A549 (cell line): Measurements from ENCODE around the gene HLA-DMA. TPM values are rescaled to one million over a fixed set of nuclear protein-coding genes. Genes with fewer than 3 reads are reported as not detected.

ENCODE experiments used
- ATAC-seq, 2 experiments: fragments of 200-7000 bp in 1 of 2; fragments of >200 bp in 1 of 2; cut with Nextera tagmentation in 1 of 2; cut with Tn5 transposase in 1 of 2; 3 replicates each; pipeline versions ENCODE4 v1.8.0 to v1.9.1; 2018 to 2020; ENCODE audit warnings: mild to moderate bottlenecking in 1 of 2, moderate library complexity in 1 of 2
- CTCF ChIA-PET: fragments of 300-600 bp; sonication (Branson Sonifier 250); formaldehyde crosslinking; extraction: SDS; loops from one replicate; lab custom pipeline; 2021; ENCODE audit warnings: antibody characterized with exemption, inconsistent platforms; lab: Yijun Ruan, JAX
- POLR2A ChIA-PET: fragments of 350-600 bp; formaldehyde crosslinking; extraction: SDS; loops from one replicate; lab custom pipeline; 2021; ENCODE audit warnings: antibody characterized with exemption, inconsistent platforms; lab: Yijun Ruan, JAX
- DNase-seq, 2 experiments: peaks; one replicate each; pipeline versions ENCODE4 v3.0.0 to v3.0.0-alpha.2; 2011 to 2016; ENCODE audit warnings: low read depth in 1 of 2, low spot score in 1 of 2
- FAIRE-seq: peaks from 2 replicates; lab custom pipeline; 2011; peaks lifted over from hg19 to GRCh38; lab: Jason Lieb, UNC
- H3K27ac ChIP-seq, 2 experiments: fragments of >200 bp; sonication (Bioruptor Twin); formaldehyde crosslinking; 3 replicates each; pipeline ENCODE4 v1.5.1; 2016 to 2017
- H3K4me1 ChIP-seq: fragments of >200 bp; sonication (Bioruptor Twin); formaldehyde crosslinking; 3 replicates; pipeline ENCODE4 v1.6.1; 2016
- H3K4me2 ChIP-seq: fragments of >200 bp; sonication (Bioruptor Twin); formaldehyde crosslinking; 3 replicates; pipeline ENCODE4 v1.6.1; 2016
- H3K4me3 ChIP-seq: fragments of >200 bp; sonication (Bioruptor Twin); formaldehyde crosslinking; 3 replicates; pipeline ENCODE4 v1.5.1; 2016
- H3K9me3 ChIP-seq: fragments of >200 bp; sonication (Bioruptor Twin); formaldehyde crosslinking; 3 replicates; pipeline ENCODE4 v1.6.1; 2016
- ATOH8 ChIP-seq: fragments of 250-450 bp; sonication (Bioruptor Pico); IDR thresholded peaks from 2 replicates; pipeline ENCODE4 v1.5.0; 2020; ENCODE audit warnings: low read depth, mild to moderate bottlenecking, moderate library complexity
- CHD2 ChIP-seq: fragments of 150-350 bp; IDR thresholded peaks from 2 replicates; pipeline ENCODE4 v1.6.1; 2014; ENCODE audit warnings: low read length; ENCODE audit not compliant: partially characterized antibody
- E2F6 ChIP-seq: IDR thresholded peaks from 2 replicates; pipeline ENCODE4 v1.6.1; 2012; ENCODE audit warnings: low read depth, borderline replicate concordance
- EHMT2 ChIP-seq: fragments of 200-600 bp; sonication (generic); IDR thresholded peaks from 2 replicates; pipeline ENCODE4 v1.6.1; 2016; ENCODE audit warnings: antibody characterized with exemption, low read depth, mild to moderate bottlenecking, moderate library complexity
- ELK1 ChIP-seq: fragments of 150-350 bp; IDR thresholded peaks from 2 replicates; pipeline ENCODE4 v1.6.1; 2014; ENCODE audit warnings: low read depth, mild to moderate bottlenecking, low read length
- FOSB ChIP-seq: fragments of 250-450 bp; sonication (Bioruptor Pico); IDR thresholded peaks from 2 replicates; pipeline ENCODE4 v1.5.0; 2020; ENCODE audit warnings: mild to moderate bottlenecking, moderate library complexity
- GATA3 ChIP-seq: IDR thresholded peaks from 2 replicates; pipeline ENCODE4 v1.6.1; 2012; ENCODE audit warnings: borderline replicate concordance
- HDAC2 ChIP-seq: fragments of 200-600 bp; sonication (generic); IDR thresholded peaks from 2 replicates; pipeline ENCODE4 v1.6.1; 2016
- HEYL ChIP-seq: fragments of 250-450 bp; sonication (Bioruptor Pico); IDR thresholded peaks from 2 replicates; pipeline ENCODE4 v1.8.0; 2021; ENCODE audit warnings: mild to moderate bottlenecking, moderate library complexity
- HOXA7 ChIP-seq: fragments of 250-450 bp; sonication (Bioruptor Pico); IDR thresholded peaks from 2 replicates; pipeline ENCODE4 v1.5.0; 2020; ENCODE audit warnings: mild to moderate bottlenecking, moderate library complexity
- HOXB5 ChIP-seq: fragments of 250-450 bp; sonication (Bioruptor Pico); IDR thresholded peaks from 2 replicates; pipeline ENCODE4 v1.5.0; 2020; ENCODE audit warnings: mild to moderate bottlenecking, moderate library complexity
- MAFK ChIP-seq: fragments of 450-650 bp; IDR thresholded peaks from 2 replicates; pipeline ENCODE4 v1.6.1; 2014; ENCODE audit not compliant: partially characterized antibody
- NR3C1 ChIP-seq: fragments of >200 bp; sonication (Bioruptor Twin); formaldehyde crosslinking; IDR thresholded peaks from 3 replicates; pipeline ENCODE4 v1.6.1; 2017
- POLR2A ChIP-seq: IDR thresholded peaks from 2 replicates; pipeline ENCODE4 v1.6.1; 2012; ENCODE audit warnings: mild to moderate bottlenecking, low read length
- RCOR1 ChIP-seq: fragments of 150-350 bp; IDR thresholded peaks from 2 replicates; pipeline ENCODE4 v1.6.1; 2014; ENCODE audit warnings: antibody characterized with exemption, low read length, low read depth
- RFX5 ChIP-seq: fragments of 450-650 bp; IDR thresholded peaks from 2 replicates; pipeline ENCODE4 v1.7.1; 2014; ENCODE audit warnings: antibody characterized with exemption, mild to moderate bottlenecking, moderate library complexity
- SMC3 ChIP-seq: fragments of >200 bp; sonication (Bioruptor Twin); formaldehyde crosslinking; IDR thresholded peaks from 3 replicates; pipeline ENCODE4 v1.6.1; 2018; ENCODE audit warnings: inconsistent platforms
- SREBF2 ChIP-seq: fragments of 450-650 bp; IDR thresholded peaks from 2 replicates; pipeline ENCODE4 v1.6.1; 2014; ENCODE audit warnings: mild to moderate bottlenecking, moderate library complexity
- TFCP2L1 ChIP-seq: fragments of 250-450 bp; sonication (Bioruptor Pico); IDR thresholded peaks from 2 replicates; pipeline ENCODE4 v1.5.0; 2021; ENCODE audit warnings: mild to moderate bottlenecking
- TP53 ChIP-seq: fragments of 250-450 bp; sonication (Bioruptor Pico); IDR thresholded peaks from 2 replicates; pipeline ENCODE4 v1.5.0; 2021; ENCODE audit warnings: mild to moderate bottlenecking, moderate library complexity
- ZC3H11A ChIP-seq: fragments of 450-650 bp; IDR thresholded peaks from 2 replicates; pipeline ENCODE4 v1.6.1; 2014; ENCODE audit warnings: antibody characterized with exemption, mild to moderate bottlenecking
- ZFP36 ChIP-seq: fragments of 450-650 bp; IDR thresholded peaks from 2 replicates; pipeline ENCODE4 v1.6.1; 2014; ENCODE audit warnings: borderline replicate concordance; ENCODE audit not compliant: partially characterized antibody
- ZNF302 ChIP-seq: fragments of 250-450 bp; sonication (Bioruptor Pico); IDR thresholded peaks from 2 replicates; pipeline ENCODE4 v1.9.0; 2021; ENCODE audit warnings: inconsistent platforms, mild to moderate bottlenecking, moderate library complexity
- WGBS: methylation state at CpG from one replicate; pipeline ENCODE4 v1.1.6; 2017; ENCODE audit errors: missing lambda C conversion rate; 5-methylcytosine and 5-hydroxymethylcytosine counted together
- polyA plus RNA-seq, 4 experiments: library from polyadenylated mRNA; depleted of rRNA in 3 of 4; stranded (reverse); fragments of >200 nt; fragmentation: RNase III in 1 of 4; extraction: RNeasy Plus Mini Kit Qiagen cat#74134 plus additional on column Dnase treatment in 1 of 4; gene quantifications; 2 replicates in 3 of 4; 3 replicates in 1 of 4; pipeline ENCODE4 v1.2.3, GENCODE V29; 2011 to 2017
- TF ChIP-seq, protein P1 (sequence below): IDR thresholded peaks from 2 replicates; pipeline ENCODE4 v1.6.1; 2012

Gene HLA-DMA
- polyA plus RNA-seq, 2 of the 4 experiments (the other 2 are of a cell fraction) = 2.5 to 5.6 TPM

GRCh38 chr6:32938494-32938893 is 14.4 kb downstream of the HLA-DMA start:
- H3K4me1 ChIP-seq = no peaks in the 10 kb centered on the region
- ATAC-seq (no peak), DNase-seq (no peak), FAIRE-seq (no peak)
- H3K4me2 ChIP-seq = no peak overlapping the region
- H3K27ac ChIP-seq = no peak overlapping the region
- H3K9me3 ChIP-seq = no peaks in the 10 kb centered on the region
- H3K4me3 ChIP-seq = no peak overlapping the region
- ChIA-PET POLR2A (no interaction called here), CTCF (interaction anchor here (10.0 kb wide), 1 partner anchor 48 kb away, joined by 124 read pairs; no protein-coding TSS in a partner anchor)
- 86% methylated on average over 7 of the region's 7 CpGs for WGBS
- TF ChIP-seq E2F6 = no peak
- no peak for TF ChIP-seq HEYL (CRISPR knock-in tag)
- no peak for TF ChIP-seq POLR2A
- TF ChIP-seq ELK1 = no peak

GRCh38 chr6:32937230-32937633 is 15.7 kb downstream of the HLA-DMA start:
- FAIRE-seq (no peak), DNase-seq (no peak), ATAC-seq (no peak)
- H3K9me3 ChIP-seq = no peaks in the 10 kb centered on the region
- no peak overlapping the region for H3K4me2 ChIP-seq
- no peaks in the 10 kb centered on the region for H3K4me1 ChIP-seq
- H3K27ac ChIP-seq = no peak overlapping the region
- ChIA-PET POLR2A (no interaction called here), CTCF (interaction anchor here (0.6 to 10.0 kb wide), 2 partner anchors 49 to 92 kb away, joined by 3 to 124 read pairs; no protein-coding TSS in a partner anchor)
- TF ChIP-seq ATOH8 (CRISPR knock-in tag) (no peak), SREBF2 (no peak), GATA3 (no peak), MAFK (no peak), SMC3 (no peak)
- TF ChIP-seq, protein P1, sequence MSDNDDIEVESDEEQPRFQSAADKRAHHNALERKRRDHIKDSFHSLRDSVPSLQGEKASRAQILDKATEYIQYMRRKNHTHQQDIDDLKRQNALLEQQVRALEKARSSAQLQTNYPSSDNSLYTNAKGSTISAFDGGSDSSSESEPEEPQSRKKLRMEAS = no peak
- H3K4me3 ChIP-seq = no peak overlapping the region
- 69% methylated on average over 8 of the region's 8 CpGs for WGBS

- DNase-seq (no peak), ATAC-seq (no peak), FAIRE-seq (no peak)
- Histone ChIP-seq H3K27ac (no peak overlapping the region), H3K4me3 (no peak overlapping the region), H3K4me1 (no peaks in the 10 kb centered on the region), H3K9me3 (no peaks in the 10 kb centered on the region), H3K4me2 (no peak overlapping the region)
- ChIA-PET CTCF (interaction anchor here (0.6 to 10.0 kb wide), 7 partner anchors 14 to 312 kb away, joined by 3 to 124 read pairs (median 5); partner anchors contain the start of gene BRD2), POLR2A (no interaction called here)
- WGBS = 81% methylated on average over 12 of the region's 12 CpGs
- TF ChIP-seq ZC3H11A (no peak), HOXB5 (no peak), FOSB (CRISPR knock-in tag) (no peak), HDAC2 (no peak), ZNF302 (CRISPR knock-in tag) (no peak), RCOR1 (no peak), HOXA7 (no peak), TFCP2L1 (CRISPR knock-in tag) (no peak), RFX5 (no peak), NR3C1 (no peak), EHMT2 (no peak), CHD2 (no peak), ZFP36 (no peak), TP53 (CRISPR knock-in tag) (no peak), SREBF2 (no peak), ELK1 (no peak), E2F6 (no peak)
- TF ChIP-seq, protein P1 = no peak
Observed at GRCh38 chr6:32936239-32937152, 16.4 kb downstream of the HLA-DMA start.
